CD4-positive, alpha-beta T cell treated with Interleukin-21 for 1 hour (primary cell): ENCODE measurements around the gene USP40.
A peak's percentile ranks its signal among the peaks of the same experiment; 100 is the strongest.
"Not testable (repeated sequence)": the region's sequence is repeated elsewhere in the genome, so short reads cannot be mapped to it uniquely, and the experiment has no call there.

Experiments
- DNase-seq: peaks from one replicate; pipeline ENCODE4 v3.0.0-alpha.2; 2020

Gene USP40

DNA sequence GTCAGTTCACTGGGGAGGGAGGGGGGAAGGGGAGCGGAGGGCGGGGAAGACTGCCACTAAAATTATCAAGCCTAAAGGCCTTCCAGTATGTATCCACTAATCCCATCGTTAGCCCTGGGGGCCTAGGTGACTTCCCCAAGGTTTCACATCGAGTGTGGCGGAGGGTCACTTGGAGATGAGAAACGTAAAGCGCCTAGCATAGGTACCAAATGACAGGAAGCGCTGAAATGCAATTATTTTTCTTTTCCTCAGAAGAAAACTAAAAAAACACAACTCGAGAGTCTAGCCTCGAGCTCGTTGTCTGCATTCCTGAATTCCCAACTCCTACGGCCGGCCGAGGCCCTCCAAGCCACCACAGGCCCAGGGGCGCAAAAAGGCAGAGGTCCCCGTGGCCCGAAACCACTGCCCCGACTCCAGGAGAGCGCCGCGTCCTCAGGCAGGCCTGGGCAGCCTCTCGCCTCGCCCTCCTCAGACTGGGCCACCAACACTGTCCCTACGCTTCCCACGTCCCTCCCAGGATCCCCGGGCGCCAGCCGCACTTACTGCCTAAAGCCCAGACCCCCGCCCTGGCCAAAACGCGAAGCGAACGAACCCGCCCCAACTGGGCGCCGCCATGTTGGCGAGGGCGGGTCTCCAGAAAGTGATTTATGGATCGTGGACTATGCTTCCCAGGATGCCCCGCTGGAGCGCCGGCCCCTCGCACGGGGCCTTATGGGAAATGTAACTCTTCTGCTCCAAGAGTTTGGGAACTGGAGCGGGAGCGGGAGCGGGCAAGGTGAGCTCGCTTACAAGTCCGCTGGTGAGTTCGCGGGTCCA, at the start of gene USP40:
USP40 (minus strand) TSS at position 642 of the 816 bp plus-strand sequence. CDS start 1,228 bp downstream, outside the sequence.
- peak; percentile 51 for DNase-seq

- DNase-seq = no peak
Observed at GRCh38 chr2:233611284-233611683, 44.7 kb upstream of the USP40 start.

DNA sequence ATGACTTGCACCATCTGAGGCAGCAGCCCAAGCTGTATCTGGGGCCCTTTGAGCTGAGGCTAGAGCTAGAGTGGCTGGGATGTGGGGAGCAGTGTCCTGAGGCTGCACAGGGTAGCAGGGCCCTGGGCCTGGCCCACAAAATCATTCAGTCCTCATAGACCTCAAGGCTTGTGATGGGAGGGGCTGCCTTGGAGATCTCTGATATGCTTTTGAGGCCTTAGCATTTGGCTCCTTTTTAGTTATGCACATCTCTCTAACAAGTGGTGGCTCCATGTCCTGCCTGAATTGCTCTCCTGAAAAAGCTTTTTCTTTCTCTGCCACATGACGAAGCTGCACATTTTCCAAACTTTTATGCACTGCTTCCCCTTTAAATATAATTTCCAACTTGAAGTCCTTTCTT, 39.1 kb upstream of the USP40 start:
- DNase-seq = no peak

GRCh38 chr2:233604826-233605225, 38.2 kb upstream of the USP40 start:
- no peak for DNase-seq

- no peak for DNase-seq
Observed at GRCh38 chr2:233603520-233603919, 36.9 kb upstream of the USP40 start.

DNA sequence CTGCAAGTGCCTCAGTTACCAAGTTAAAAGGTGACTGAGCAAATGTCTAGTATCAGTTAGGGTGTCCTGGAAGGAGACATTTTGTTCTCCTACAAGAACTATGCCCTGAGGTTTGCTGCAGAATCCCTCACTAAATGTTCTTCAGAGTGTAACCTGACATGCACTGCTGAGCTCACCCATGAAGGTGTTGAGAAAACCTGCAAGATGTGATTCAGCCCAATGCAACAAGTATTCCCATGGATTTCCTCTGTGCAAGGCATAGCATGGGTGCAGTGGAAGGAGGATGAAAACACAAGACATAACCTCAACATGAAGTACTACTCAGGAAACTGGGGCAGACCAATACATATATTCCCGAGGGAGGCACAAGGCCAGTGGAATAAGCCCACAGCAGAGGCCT, 35.5 kb upstream of the USP40 start:
- no peak for DNase-seq

- no peak for DNase-seq
Observed at GRCh38 chr2:233600386-233600785, 33.8 kb upstream of the USP40 start.

- DNase-seq = no peak
Observed at GRCh38 chr2:233598952-233599351, 32.4 kb upstream of the USP40 start.

DNA sequence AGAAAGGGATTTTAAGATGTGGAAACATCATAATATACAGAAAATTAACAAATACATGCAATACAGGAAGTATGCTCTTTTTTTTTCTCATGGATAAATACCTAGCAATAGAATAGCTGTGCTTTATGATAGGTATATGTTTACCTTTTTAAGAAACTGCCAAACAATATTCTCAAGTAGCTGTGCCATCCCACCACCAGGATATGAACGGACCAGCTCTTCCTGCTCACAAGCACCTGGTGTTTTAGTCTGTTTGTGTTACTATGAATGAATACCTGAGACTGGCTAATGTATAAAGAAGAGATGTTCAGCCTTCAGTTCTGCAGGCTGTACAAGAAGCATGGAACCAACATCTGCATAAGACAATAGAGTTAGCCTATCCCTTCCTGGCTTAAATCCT, 30.9 kb upstream of the USP40 start:
- no peak for DNase-seq

DNA sequence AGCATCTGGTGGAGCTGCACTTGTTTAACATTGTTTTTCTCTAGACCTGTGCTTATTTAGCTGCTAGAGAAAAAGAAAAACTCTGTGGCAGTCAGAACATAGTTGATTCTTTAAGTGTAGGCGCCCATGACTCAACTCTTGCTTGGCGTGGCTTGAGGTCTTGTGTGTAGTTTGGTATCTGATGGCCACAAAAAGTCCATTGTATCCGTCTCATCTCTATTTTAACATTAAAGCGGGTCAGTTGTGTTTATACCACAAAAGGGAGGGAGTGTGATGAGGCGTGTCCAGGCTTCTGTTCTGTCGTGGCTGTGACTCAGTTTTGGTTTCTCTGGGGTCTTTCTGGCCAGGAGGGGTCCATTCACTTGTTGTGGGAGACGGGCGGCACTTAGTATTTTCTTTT, 26.6 kb upstream of the USP40 start:
- DNase-seq = no peak

DNA sequence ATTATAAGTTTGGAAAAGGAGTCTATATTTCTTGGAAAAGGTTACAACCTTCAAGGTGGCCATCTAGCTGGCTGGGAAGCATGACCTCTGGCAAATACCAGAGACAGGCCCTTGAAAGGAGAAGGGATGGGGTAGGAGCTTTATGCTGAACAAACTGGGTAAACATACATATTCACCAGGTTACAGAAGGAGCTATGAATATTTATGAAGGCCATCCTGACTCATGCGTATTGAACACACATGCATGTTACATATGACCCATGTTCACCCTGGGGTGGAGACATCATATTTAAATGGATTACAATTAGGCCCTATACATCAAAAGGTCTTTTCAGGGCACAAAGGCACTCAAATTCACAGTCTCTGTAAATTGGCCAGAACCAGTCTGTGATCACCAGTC, 26.1 kb upstream of the USP40 start:
- DNase-seq = not testable (repeated sequence)

DNA sequence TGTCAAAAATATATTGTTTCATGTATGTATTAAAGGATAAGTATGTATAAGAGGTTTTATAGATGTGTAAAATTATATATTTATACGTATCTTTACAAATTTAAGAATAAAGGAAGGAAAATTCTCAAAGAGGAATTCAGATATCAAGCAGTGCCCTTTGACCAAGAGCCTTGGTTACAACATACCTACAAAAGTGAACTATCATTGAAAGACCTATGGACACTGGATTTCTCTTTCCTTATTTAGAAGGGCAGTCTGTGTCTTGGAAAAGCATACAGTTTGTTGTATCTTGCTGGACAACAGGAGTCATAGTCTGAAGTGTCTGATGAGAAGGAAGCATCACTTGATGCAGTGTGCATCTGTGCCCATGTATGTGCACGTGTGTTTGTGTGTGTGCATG, 21.8 kb upstream of the USP40 start:
- no peak for DNase-seq

GRCh38 chr2:233584210-233584609, 17.6 kb upstream of the USP40 start:
- no peak for DNase-seq

- DNase-seq = not testable (repeated sequence)
Observed at GRCh38 chr2:233583217-233583965, 16.8 kb upstream of the USP40 start.

DNA sequence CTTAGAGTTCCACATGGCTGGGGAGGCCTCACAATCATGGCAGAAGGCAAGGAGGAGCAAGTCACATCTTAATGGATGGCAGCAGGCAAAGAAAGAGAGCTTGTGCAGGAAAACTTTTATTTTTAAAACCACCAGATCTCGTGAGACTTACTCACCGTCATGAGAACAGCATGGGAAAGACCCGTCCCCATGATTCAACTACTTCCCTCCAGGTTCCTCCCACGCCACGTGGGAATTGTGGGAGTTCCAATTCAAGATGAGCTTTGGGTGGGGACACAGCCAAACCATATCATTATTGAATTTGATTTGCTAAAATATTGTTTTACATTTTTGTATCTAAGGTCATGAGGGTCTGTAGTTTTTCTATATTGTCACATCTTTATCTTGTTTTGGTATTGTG, 10.8 kb upstream of the USP40 start:
- not testable (repeated sequence) for DNase-seq

DNA sequence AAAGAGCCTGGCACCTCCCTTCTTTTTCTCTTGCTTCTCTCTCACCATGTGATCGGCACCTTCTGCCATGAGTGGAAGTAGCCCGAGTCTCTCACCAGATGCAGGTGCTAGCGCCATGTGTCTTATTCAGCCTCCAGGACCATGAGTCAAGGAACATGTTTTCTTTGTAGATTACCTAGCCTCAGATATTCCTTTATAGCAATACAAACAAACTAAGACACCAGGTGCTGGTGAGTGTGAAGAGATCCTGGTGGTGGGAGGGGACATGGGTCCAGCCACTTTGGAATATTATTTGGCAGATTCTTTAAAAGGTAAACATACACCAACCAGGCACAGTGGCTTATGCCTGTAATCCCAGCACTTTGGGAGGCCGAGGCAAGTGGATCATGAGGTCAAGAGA, 5.9 kb upstream of the USP40 start:
- DNase-seq = no peak

DNA sequence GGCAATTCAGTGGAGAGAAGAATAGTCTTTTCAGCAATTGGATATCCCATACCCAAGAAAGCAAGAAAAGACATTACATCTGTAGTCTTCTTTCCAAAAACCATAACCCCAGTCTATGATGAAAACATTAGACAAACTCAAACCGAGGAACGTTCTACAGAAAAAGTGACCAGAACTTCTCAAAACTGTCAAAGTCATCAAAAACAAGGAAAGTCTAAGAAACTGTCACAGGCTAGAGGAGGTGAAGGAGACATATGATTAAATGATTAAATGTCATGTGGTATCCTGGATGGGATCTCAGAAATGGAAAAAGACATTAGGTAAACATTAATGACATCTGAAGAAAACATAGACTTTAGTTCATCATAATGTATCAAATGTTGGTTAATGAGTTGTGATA, 4.9 kb upstream of the USP40 start:
- DNase-seq = no peak

- no peak for DNase-seq
Observed at GRCh38 chr2:233571001-233571400, 4.4 kb upstream of the USP40 start.

DNA sequence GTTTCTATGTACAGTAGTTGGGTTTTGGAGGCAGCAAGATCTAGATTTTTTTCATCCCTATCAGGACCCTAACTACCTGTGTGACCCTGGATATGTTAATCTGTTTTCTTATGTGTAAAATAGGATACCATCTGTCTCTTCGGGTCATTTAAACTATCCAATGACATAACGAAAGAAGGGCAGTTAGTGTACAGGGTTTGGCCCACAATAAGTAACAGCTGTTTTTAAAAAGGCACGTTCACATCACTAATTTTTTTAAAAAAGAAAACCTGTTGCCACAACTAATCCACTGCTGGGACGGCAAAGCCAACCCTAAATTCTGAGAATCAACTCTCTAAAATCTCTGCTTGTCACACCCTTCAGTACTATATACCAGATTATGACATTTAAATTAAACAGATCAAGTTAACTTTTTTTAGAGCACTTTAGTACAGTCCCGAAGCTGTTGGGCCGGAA, 869 bp downstream of the USP40 start:
- no peak for DNase-seq

- DNase-seq = no peak
Observed at GRCh38 chr2:233563663-233564430, 2.7 kb downstream of the USP40 start.

GRCh38 chr2:233556881-233557736, 9.5 kb downstream of the USP40 start:
- no peak for DNase-seq

DNA sequence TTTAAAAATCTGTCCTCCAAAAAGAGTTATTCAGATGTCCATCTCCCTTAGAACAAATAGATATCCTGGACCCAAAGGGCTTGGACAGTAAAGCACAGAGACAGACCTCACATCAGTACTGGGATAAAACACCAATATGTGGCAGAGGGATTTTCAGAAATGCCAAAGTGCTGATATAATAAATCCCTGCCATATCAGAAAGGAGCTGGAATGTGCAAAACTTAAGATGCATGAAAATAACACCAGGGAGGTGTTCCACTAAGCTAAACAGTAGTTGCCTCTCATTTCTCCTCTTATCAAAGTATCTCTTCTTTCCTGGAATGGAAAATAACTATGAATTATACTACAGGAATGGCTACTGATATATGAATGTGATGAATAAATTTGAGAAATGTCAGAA, 13.2 kb downstream of the USP40 start:
- no peak for DNase-seq
